Glutamatergic neuron (in vitro differentiated cells): Measurements from ENCODE around the gene COBL. TPM values are rescaled to one million over a fixed set of nuclear protein-coding genes. Genes with fewer than 3 reads are reported as not detected.

ENCODE experiments used
- DNase-seq: peaks from one replicate; pipeline ENCODE4 v3.0.0; 2022
- H3K27ac Mint-ChIP-seq: one replicate; pipeline ENCODE4 v1.8.0; 2020; ENCODE audit warnings: mild to moderate bottlenecking, mixed read lengths, inconsistent platforms; ENCODE audit not compliant: unreplicated experiment
- H3K27me3 Mint-ChIP-seq: one replicate; pipeline ENCODE4 v1.8.0; 2020; ENCODE audit warnings: mild to moderate bottlenecking, moderate library complexity, mixed read lengths, inconsistent platforms; ENCODE audit not compliant: unreplicated experiment
- H3K36me3 Mint-ChIP-seq: one replicate; pipeline ENCODE4 v1.8.0; 2020; ENCODE audit warnings: mild to moderate bottlenecking, mixed read lengths, inconsistent platforms; ENCODE audit not compliant: unreplicated experiment
- H3K4me1 Mint-ChIP-seq: one replicate; pipeline ENCODE4 v1.8.0; 2020; ENCODE audit warnings: mild to moderate bottlenecking, low read depth, mixed read lengths, inconsistent platforms; ENCODE audit not compliant: unreplicated experiment
- H3K4me3 Mint-ChIP-seq: one replicate; pipeline ENCODE4 v1.8.0; 2020; ENCODE audit warnings: mild to moderate bottlenecking, mixed read lengths, inconsistent platforms; ENCODE audit not compliant: unreplicated experiment
- H3K9me3 Mint-ChIP-seq: one replicate; pipeline ENCODE4 v1.8.0; 2020; ENCODE audit warnings: mild to moderate bottlenecking, moderate library complexity, mixed read lengths, inconsistent platforms; ENCODE audit not compliant: unreplicated experiment
- CTCF ChIP-seq: fragments of 200-600 bp; sonication (generic); IDR thresholded peaks from one replicate; pipeline ENCODE4 v1.5.0; 2021; ENCODE audit not compliant: partially characterized antibody, unreplicated experiment
- total RNA-seq: library from RNA; stranded (reverse); fragmentation: NEBNext Ultra II Directional; extraction: Animal tissue kit (Norgen Biotek cat#: 25700); gene quantifications from one replicate; pipeline ENCODE4 v1.2.1, GENCODE V29; 2021; ENCODE audit not compliant: unreplicated experiment

COBL gene
- total RNA-seq, 1 donor from 2014 or later = 3.3 TPM

GRCh38 chr7:51113962-51114361 is 202.6 kb downstream of the COBL start:
- Mint-ChIP-seq H3K27me3 (peaks cover 4% of the 10 kb centered on the region), H3K27ac (no peak overlapping the region), H3K4me1 (peaks cover 3% of the 10 kb centered on the region), H3K36me3 (no peaks in the 10 kb centered on the region), H3K9me3 (peaks cover 4% of the 10 kb centered on the region), H3K4me3 (no peak overlapping the region)
- no peak for TF ChIP-seq CTCF
- DNase-seq = no peak

DNA sequence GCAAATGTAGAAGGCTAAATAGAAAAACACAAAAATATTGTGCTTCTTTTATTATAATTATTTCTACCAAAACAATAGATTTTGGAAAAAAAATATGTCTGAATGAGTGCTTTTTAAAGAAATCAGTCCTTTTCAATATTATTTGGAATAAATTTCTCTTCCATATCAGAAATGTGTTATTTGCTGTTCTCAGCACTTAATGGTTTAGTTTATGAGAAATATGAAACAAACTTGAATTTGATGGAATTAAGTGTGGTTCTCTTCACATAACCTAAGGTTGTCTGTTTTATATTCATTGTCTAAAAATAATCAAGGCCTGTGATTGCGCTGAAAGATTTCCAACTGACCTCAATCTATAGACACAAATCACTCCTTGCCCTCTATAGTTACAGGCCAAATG is 203.0 kb downstream of the COBL start:
- no peak for DNase-seq
- H3K9me3 Mint-ChIP-seq = peaks cover 4% of the 10 kb centered on the region
- H3K27ac Mint-ChIP-seq = no peak overlapping the region
- H3K36me3 Mint-ChIP-seq = no peaks in the 10 kb centered on the region
- H3K4me3 Mint-ChIP-seq = no peak overlapping the region
- H3K4me1 Mint-ChIP-seq = peaks cover 3% of the 10 kb centered on the region
- no peak for TF ChIP-seq CTCF
- H3K27me3 Mint-ChIP-seq = peaks cover 5% of the 10 kb centered on the region

DNA sequence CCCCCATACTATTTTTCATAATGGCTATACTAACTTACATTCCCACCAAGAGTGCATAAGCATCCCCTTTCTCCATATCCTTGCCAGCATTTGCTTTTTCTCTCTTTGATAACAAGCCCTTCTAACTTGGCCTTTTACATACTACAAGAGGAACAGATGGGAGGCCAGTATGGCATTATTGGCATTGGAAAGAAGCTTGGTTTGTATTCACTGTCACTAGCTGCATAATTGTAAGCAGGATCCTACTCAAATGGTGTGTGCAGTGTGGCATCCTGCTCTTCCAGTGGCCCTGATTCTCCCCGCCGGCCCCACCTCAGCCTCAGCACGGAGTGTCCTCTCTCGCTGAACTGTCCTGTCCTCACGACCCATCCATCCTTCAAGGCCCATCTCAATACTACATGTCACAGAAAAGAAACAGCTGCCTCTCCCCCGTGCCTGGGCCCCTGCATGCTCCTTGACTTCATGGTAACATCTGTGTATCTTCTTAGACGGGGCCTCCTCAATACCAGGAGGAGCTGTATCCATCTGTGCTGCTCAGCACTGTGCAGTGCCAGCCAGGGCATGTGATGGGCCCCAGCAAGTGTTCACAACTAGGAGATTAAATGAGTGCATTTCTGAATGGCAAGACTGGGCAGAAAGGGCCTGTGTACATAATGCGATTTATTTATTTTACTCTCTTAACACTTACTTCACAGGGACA is 205.2 kb downstream of the COBL start:
- TF ChIP-seq CTCF = no peak
- Mint-ChIP-seq H3K4me3 (no peak overlapping the region), H3K27me3 (peaks cover 8% of the 10 kb centered on the region), H3K9me3 (peaks cover 4% of the 10 kb centered on the region), H3K4me1 (peaks cover 3% of the 10 kb centered on the region), H3K27ac (peak overlapping the region; percentile 21), H3K36me3 (no peaks in the 10 kb centered on the region)
- DNase-seq = no peak

DNA sequence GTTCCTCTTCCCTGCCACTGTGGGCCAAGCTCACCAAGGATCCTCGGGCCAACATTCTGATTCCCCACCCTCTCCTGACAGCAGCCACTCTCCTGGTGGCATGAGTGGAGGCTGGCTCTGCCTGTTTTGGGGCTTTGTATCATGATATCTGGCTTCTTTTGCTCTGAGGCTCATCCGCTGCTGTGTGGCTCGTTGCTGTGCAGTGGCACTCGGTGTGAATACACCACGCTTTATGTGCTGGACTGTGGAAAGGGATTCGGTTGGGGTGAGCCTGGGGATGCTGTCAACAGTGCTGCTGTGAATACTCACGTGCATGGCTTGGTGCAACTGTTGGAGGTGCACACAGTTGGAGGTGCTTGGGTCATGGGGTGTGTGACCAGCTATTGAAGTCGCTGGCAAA is 208.5 kb downstream of the COBL start:
- no peak for TF ChIP-seq CTCF
- Mint-ChIP-seq H3K9me3 (no peaks in the 10 kb centered on the region), H3K4me3 (no peak overlapping the region), H3K27ac (no peak overlapping the region), H3K27me3 (peaks cover 8% of the 10 kb centered on the region), H3K4me1 (peaks cover 3% of the 10 kb centered on the region), H3K36me3 (no peaks in the 10 kb centered on the region)
- DNase-seq = no peak

DNA sequence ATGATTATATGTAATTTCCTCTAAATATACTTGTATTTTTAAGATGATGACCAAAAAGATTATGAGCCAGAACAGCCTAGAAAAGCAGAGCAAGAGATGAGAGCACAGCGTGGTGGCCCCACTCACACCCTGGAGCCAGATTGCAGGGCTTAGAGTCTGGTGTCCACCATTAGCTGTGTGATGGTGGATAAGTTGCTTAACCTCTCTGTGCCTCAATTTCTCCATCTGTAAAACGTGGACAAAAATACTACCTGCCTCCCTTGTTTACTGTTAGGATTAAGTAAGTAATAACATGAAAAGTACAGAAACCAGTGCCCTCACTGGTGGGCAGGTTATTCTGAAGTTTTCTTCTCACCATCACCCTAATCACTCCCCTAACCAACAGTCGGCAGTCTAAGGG is 212.3 kb downstream of the COBL start:
- DNase-seq = no peak
- Mint-ChIP-seq H3K4me3 (no peak overlapping the region), H3K27me3 (peaks cover 4% of the 10 kb centered on the region), H3K36me3 (no peaks in the 10 kb centered on the region), H3K27ac (no peak overlapping the region), H3K9me3 (no peaks in the 10 kb centered on the region), H3K4me1 (no peaks in the 10 kb centered on the region)
- no peak for TF ChIP-seq CTCF
